HG03432 (cell line): ENCODE results near the gene NFIX.

ENCODE experiments used
- ATAC-seq: cut with Tn5 transposase; IDR thresholded peaks from one replicate; pipeline ENCODE4 v1.9.1; 2021; ENCODE audit warnings: mild to moderate bottlenecking, moderate library complexity; ENCODE audit not compliant: unreplicated experiment

NFIX gene

GRCh38 chr19:12987190-12987589 is 8.1 kb upstream of the NFIX start:
- ATAC-seq, result no peak

- ATAC-seq, result no peak
Observed at GRCh38 chr19:12987781-12988180, 7.5 kb upstream of the NFIX start.

- ATAC-seq, result no peak
Observed at GRCh38 chr19:12990431-12990830, 4.8 kb upstream of the NFIX start.

- ATAC-seq, result no peak
Observed at GRCh38 chr19:12990853-12991252, 4.4 kb upstream of the NFIX start.

GRCh38 chr19:12991296-12991695 is 4.0 kb upstream of the NFIX start:
- ATAC-seq, result no peak

GRCh38 chr19:12992729-12993128 is 2.5 kb upstream of the NFIX start:
- ATAC-seq, result no peak

- ATAC-seq, result no peak
Observed at GRCh38 chr19:12993562-12993961, 1.7 kb upstream of the NFIX start.

- no peak for ATAC-seq
Observed at GRCh38 chr19:12995596-12996405, 526 bp downstream of the NFIX start.

GRCh38 chr19:12996406-12997094 is 1.3 kb downstream of the NFIX start:
- no peak for ATAC-seq

GRCh38 chr19:12997179-12997966 is 2.1 kb downstream of the NFIX start:
- no peak for ATAC-seq

- ATAC-seq, result no peak
Observed at GRCh38 chr19:12997967-12998940, 3.0 kb downstream of the NFIX start.

- ATAC-seq, result no peak
Observed at GRCh38 chr19:13001166-13001501, 5.9 kb downstream of the NFIX start.

- ATAC-seq, result no peak
Observed at GRCh38 chr19:13001502-13002165, 6.4 kb downstream of the NFIX start.

GRCh38 chr19:13002166-13002898 is 7.1 kb downstream of the NFIX start:
- no peak for ATAC-seq

- no peak for ATAC-seq
Observed at GRCh38 chr19:13003081-13003480, 7.8 kb downstream of the NFIX start.

GRCh38 chr19:13004273-13004672 is 9.0 kb downstream of the NFIX start:
- ATAC-seq, result no peak

GRCh38 chr19:13005253-13005652 is 10.0 kb downstream of the NFIX start:
- no peak for ATAC-seq

- no peak for ATAC-seq
Observed at GRCh38 chr19:13005861-13006370, 10.6 kb downstream of the NFIX start.
